Ishikawa (cell line): ENCODE data around the gene VPS39.

Experiments
- CEBPB ChIP-seq: IDR thresholded peaks from 2 replicates; pipeline ENCODE4 v1.6.1; 2012
- CREB1 ChIP-seq: IDR thresholded peaks from 2 replicates; pipeline ENCODE4 v1.6.1; 2012; ENCODE audit warnings: low read depth
- EGR1 ChIP-seq: IDR thresholded peaks from 2 replicates; pipeline ENCODE4 v1.6.1; 2012
- EP300 ChIP-seq: IDR thresholded peaks from 2 replicates; pipeline ENCODE4 v1.6.1; 2012; ENCODE audit warnings: borderline replicate concordance
- FOXM1 ChIP-seq: IDR thresholded peaks from 2 replicates; pipeline ENCODE4 v1.6.1; 2012; ENCODE audit warnings: low read depth, borderline replicate concordance
- NFIC ChIP-seq: IDR thresholded peaks from 2 replicates; pipeline ENCODE4 v1.6.1; 2012
- RAD21 ChIP-seq: IDR thresholded peaks from 2 replicates; pipeline ENCODE4 v1.6.1; 2012; ENCODE audit warnings: low read depth
- TAF1 ChIP-seq: IDR thresholded peaks from 2 replicates; pipeline ENCODE4 v1.6.1; 2012; ENCODE audit warnings: low read depth, mild to moderate bottlenecking
- TCF12 ChIP-seq: IDR thresholded peaks from 2 replicates; pipeline ENCODE4 v1.6.1; 2012; ENCODE audit warnings: low read depth
- TEAD4 ChIP-seq: IDR thresholded peaks from 2 replicates; pipeline ENCODE4 v1.6.1; 2012
- YY1 ChIP-seq: IDR thresholded peaks from 2 replicates; pipeline ENCODE4 v1.6.1; 2012; ENCODE audit warnings: low read depth
- ZBTB7A ChIP-seq: IDR thresholded peaks from 2 replicates; pipeline ENCODE4 v1.6.1; 2012; ENCODE audit warnings: low read depth
- TF ChIP-seq, protein P1 (sequence below): IDR thresholded peaks from 2 replicates; pipeline ENCODE4 v1.6.1; 2012; ENCODE audit warnings: low read depth, mild to moderate bottlenecking
- TF ChIP-seq, protein P2 (sequence below): IDR thresholded peaks from 2 replicates; pipeline ENCODE4 v1.6.1; 2012
- TF ChIP-seq, protein P3 (sequence below): IDR thresholded peaks from 2 replicates; pipeline ENCODE4 v1.6.1; 2012

The VPS39 gene

DNA sequence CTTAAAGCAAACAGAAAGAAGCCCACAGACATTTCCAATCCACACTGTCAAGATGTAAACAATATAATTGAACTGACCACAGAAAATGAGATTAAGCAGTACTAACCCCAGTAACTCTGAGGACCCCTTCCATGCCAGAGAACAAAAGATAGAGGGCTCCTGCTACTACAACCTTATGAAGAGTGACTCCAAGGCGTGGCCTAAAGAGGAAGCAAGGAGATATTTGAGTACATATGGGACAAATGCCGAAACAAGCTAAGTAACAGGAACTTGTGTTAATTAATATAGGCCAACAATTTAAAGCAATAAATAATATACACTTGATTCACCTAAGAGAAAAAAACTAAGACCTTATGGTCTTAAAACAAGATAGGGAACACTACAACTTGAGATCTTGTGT is 25.0 kb upstream of the VPS39 start:
- no peak for TF ChIP-seq RAD21
- TF ChIP-seq EGR1, result no peak
- no peak for TF ChIP-seq CEBPB
- TF ChIP-seq, protein P1, sequence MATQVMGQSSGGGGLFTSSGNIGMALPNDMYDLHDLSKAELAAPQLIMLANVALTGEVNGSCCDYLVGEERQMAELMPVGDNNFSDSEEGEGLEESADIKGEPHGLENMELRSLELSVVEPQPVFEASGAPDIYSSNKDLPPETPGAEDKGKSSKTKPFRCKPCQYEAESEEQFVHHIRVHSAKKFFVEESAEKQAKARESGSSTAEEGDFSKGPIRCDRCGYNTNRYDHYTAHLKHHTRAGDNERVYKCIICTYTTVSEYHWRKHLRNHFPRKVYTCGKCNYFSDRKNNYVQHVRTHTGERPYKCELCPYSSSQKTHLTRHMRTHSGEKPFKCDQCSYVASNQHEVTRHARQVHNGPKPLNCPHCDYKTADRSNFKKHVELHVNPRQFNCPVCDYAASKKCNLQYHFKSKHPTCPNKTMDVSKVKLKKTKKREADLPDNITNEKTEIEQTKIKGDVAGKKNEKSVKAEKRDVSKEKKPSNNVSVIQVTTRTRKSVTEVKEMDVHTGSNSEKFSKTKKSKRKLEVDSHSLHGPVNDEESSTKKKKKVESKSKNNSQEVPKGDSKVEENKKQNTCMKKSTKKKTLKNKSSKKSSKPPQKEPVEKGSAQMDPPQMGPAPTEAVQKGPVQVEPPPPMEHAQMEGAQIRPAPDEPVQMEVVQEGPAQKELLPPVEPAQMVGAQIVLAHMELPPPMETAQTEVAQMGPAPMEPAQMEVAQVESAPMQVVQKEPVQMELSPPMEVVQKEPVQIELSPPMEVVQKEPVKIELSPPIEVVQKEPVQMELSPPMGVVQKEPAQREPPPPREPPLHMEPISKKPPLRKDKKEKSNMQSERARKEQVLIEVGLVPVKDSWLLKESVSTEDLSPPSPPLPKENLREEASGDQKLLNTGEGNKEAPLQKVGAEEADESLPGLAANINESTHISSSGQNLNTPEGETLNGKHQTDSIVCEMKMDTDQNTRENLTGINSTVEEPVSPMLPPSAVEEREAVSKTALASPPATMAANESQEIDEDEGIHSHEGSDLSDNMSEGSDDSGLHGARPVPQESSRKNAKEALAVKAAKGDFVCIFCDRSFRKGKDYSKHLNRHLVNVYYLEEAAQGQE, result no peak
- TF ChIP-seq, protein P2, sequence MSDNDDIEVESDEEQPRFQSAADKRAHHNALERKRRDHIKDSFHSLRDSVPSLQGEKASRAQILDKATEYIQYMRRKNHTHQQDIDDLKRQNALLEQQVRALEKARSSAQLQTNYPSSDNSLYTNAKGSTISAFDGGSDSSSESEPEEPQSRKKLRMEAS, result no peak
- no peak for TF ChIP-seq FOXM1
- TF ChIP-seq NFIC, result no peak
- TF ChIP-seq ZBTB7A, result no peak
- TF ChIP-seq TEAD4, result no peak
- no peak for TF ChIP-seq EP300
- TF ChIP-seq, protein P3, sequence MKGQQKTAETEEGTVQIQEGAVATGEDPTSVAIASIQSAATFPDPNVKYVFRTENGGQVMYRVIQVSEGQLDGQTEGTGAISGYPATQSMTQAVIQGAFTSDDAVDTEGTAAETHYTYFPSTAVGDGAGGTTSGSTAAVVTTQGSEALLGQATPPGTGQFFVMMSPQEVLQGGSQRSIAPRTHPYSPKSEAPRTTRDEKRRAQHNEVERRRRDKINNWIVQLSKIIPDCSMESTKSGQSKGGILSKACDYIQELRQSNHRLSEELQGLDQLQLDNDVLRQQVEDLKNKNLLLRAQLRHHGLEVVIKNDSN, result no peak
- no peak for TF ChIP-seq TAF1
- no peak for TF ChIP-seq YY1

DNA sequence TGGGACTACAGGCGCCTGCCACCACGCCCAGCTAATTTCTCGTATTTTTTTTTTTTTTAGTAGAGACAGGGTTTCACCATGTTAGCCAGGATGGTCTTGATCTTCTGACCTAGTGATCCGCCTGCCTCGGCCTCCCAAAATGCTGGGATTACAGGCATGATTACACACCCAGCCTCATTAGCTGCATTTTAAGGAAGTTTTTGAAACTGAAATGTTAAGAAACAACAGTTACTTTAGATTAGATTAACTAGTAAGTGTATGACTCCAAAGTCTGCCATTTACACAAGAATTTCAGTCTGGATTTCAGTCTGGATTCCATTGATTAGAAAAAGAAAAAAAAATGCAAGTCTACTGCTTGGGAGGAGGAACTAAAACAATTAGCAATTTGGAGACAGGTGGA is 24.5 kb upstream of the VPS39 start:
- no peak for TF ChIP-seq CREB1
- TF ChIP-seq, protein P3, result no peak
- no peak for TF ChIP-seq EP300
- TF ChIP-seq NFIC, result no peak
- no peak for TF ChIP-seq ZBTB7A
- no peak for TF ChIP-seq YY1
- TF ChIP-seq RAD21, result no peak
- TF ChIP-seq, protein P2, result no peak
- TF ChIP-seq, protein P1, result no peak
- no peak for TF ChIP-seq EGR1
- TF ChIP-seq TCF12, result no peak
- no peak for TF ChIP-seq TEAD4
- TF ChIP-seq CEBPB, result no peak

DNA sequence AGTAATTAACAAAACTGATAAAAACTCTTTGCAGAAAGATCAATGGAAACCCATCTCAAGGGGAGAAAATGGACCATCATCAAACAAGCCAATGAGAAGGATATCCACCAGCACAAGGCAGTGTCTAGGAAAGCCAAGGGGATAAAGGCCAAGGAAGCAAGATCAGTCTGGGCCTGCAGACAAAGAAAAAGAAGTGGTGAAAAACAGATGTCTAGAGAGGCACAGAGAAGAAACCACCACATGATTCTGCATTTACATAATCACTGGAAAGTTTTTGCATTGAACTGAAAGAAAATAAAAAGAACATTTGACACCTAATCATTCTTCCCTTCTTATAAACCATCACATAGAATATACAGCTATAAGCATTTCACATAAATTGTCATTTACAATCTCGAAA is 23.0 kb upstream of the VPS39 start:
- no peak for TF ChIP-seq FOXM1
- no peak for TF ChIP-seq YY1
- no peak for TF ChIP-seq ZBTB7A
- no peak for TF ChIP-seq EGR1
- no peak for TF ChIP-seq TEAD4
- TF ChIP-seq, protein P3, result no peak
- no peak for TF ChIP-seq EP300
- no peak for TF ChIP-seq TCF12
- TF ChIP-seq, protein P1, result no peak
- TF ChIP-seq CEBPB, result no peak
- TF ChIP-seq, protein P2, result no peak
- TF ChIP-seq CREB1, result no peak
- TF ChIP-seq NFIC, result no peak
- TF ChIP-seq TAF1, result no peak

DNA sequence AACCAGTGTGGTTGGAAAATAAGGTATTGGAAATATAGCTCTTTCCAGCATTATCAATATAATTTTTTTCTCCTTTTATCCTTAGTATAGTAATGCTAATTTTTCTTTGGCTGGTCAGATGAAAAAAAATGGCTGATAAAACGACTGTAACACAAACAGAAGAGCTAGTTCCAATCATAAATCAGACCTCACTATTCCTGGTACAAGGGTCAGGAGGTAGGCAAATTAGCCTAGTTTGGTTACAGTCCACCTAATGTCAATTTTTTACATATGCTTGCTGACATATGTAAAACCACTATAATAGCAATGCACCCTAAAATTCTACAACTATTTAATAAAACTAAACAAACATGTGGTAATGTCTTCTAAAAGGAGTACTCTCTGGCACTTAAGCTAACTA is 19.9 kb upstream of the VPS39 start:
- no peak for TF ChIP-seq FOXM1
- TF ChIP-seq TEAD4, result no peak
- no peak for TF ChIP-seq TCF12
- TF ChIP-seq NFIC, result no peak
- no peak for TF ChIP-seq RAD21
- TF ChIP-seq EGR1, result no peak
- TF ChIP-seq ZBTB7A, result no peak
- TF ChIP-seq, protein P1, result no peak
- no peak for TF ChIP-seq EP300
- TF ChIP-seq CEBPB, result no peak
- TF ChIP-seq CREB1, result no peak
- TF ChIP-seq, protein P3, result no peak
- no peak for TF ChIP-seq TAF1
- TF ChIP-seq, protein P2, result no peak
